CD4-positive, CD25-positive, alpha-beta regulatory T cell (primary cell): ENCODE results near the gene DTNB. TPM values are rescaled to one million over a fixed set of nuclear protein-coding genes. Genes with fewer than 3 reads are reported as not detected.
A peak's percentile ranks its signal among the peaks of the same experiment; 100 is the strongest.

ENCODE experiments used
- ATAC-seq, 2 donors: fragments of 150-1000 bp; cut with Tn5 transposase; one replicate each; pipeline ENCODE4 v1.10.0; 2021; ENCODE audit warnings: low read depth in 2 of 2, moderate number of reproducible peaks in 2 of 2, moderate library complexity in 1 of 2
- DNase-seq, 3 donors: peaks; one replicate each; pipeline versions ENCODE4 v3.0.0 to v3.0.0-alpha.2; 2012 to 2022; ENCODE audit warnings: mixed read lengths in 1 of 3
- H3K27ac ChIP-seq: one replicate; pipeline ENCODE4 v1.7.0; 2013; ENCODE audit warnings: mild to moderate bottlenecking, low read length; ENCODE audit not compliant: insufficient read depth, poor library complexity, severe bottlenecking
- H3K27me3 ChIP-seq: one replicate; pipeline ENCODE4 v1.7.0; 2013; ENCODE audit warnings: low read length; ENCODE audit not compliant: control insufficient read depth, insufficient read depth
- H3K36me3 ChIP-seq: one replicate; pipeline ENCODE4 v1.7.0; 2013; ENCODE audit warnings: mild to moderate bottlenecking, low read length, moderate library complexity; ENCODE audit not compliant: control insufficient read depth, insufficient read depth
- H3K4me1 ChIP-seq: 2 replicates; pipeline ENCODE4 v1.7.0; 2013; ENCODE audit warnings: mild to moderate bottlenecking, low read length; ENCODE audit not compliant: insufficient read depth, control insufficient read depth, poor library complexity, severe bottlenecking
- H3K4me3 ChIP-seq: one replicate; pipeline ENCODE4 v1.7.0; 2013; ENCODE audit warnings: low read depth, mild to moderate bottlenecking, low read length, moderate library complexity
- H3K9me3 ChIP-seq, 2 experiments: 1 replicate in 1 of 2; 2 replicates in 1 of 2; pipeline ENCODE4 v1.7.0; 2013; ENCODE audit warnings: low read length in 2 of 2, mild to moderate bottlenecking in 1 of 2, moderate library complexity in 1 of 2; ENCODE audit not compliant: control insufficient read depth in 2 of 2
- H3K27ac Mint-ChIP-seq, 3 donors: one replicate each; pipeline ENCODE4 v1.8.0; 2020 to 2022; ENCODE audit warnings: mild to moderate bottlenecking in 3 of 3, mixed read lengths in 3 of 3, moderate library complexity in 2 of 3
- H3K27me3 Mint-ChIP-seq: one replicate; pipeline ENCODE4 v1.8.0; 2022; ENCODE audit warnings: mild to moderate bottlenecking, mixed read lengths
- H3K36me3 Mint-ChIP-seq: one replicate; pipeline ENCODE4 v1.8.0; 2020; ENCODE audit warnings: mixed read lengths
- H3K4me1 Mint-ChIP-seq, 4 donors: one replicate each; pipeline ENCODE4 v1.8.0; 2020 to 2022; ENCODE audit warnings: mixed read lengths in 4 of 4, mild to moderate bottlenecking in 1 of 4
- H3K4me3 Mint-ChIP-seq, 4 donors: one replicate each; pipeline ENCODE4 v1.8.0; 2020 to 2022; ENCODE audit warnings: mild to moderate bottlenecking in 4 of 4, mixed read lengths in 4 of 4, moderate library complexity in 3 of 4
- H3K9me3 Mint-ChIP-seq, 7 donors: one replicate each; pipeline ENCODE4 v1.8.0; 2020 to 2022; ENCODE audit warnings: mixed read lengths in 7 of 7, mild to moderate bottlenecking in 3 of 7, moderate library complexity in 2 of 7
- polyA plus RNA-seq, 4 donors: library from polyadenylated mRNA; unstranded; fragments of 300-500 nt; fragmentation: Illumina TruSeq; gene quantifications; one replicate each; pipeline ENCODE4 v1.2.3, GENCODE V29; 2021
- total RNA-seq: library from RNA; stranded (reverse); gene quantifications from one replicate; pipeline ENCODE4 v1.2.3, GENCODE V29; 2022

DTNB gene
- total and polyA plus RNA-seq, 5 donors from 2014 or later = 11.5 to 50.1 (median 15.0) TPM

DNA sequence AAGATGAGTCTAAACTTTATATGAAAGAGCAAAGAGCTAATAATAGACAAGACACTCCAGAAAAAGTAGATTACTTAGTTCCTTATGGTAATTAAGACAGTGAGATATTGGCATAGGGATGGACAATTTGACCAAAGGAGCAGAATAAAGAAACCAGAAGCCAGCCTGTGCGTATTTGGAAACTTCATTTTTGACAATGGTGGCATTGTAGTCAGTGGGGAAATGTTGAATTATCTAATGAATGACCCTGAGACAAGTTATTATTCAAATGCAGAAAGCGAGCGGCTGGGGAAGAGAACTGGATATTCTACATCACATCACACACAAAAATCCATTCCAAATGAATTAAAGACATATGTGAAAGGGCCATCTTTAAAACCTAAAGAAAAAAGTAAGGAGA lies 144.3 kb downstream of the DTNB start:
- Histone ChIP-seq H3K9me3 (no peaks in the 10 kb centered on the region), H3K27me3 (no peaks in the 10 kb centered on the region), H3K27ac (no peak overlapping the region), H3K4me3 (no peak overlapping the region), H3K4me1 (no peaks in the 10 kb centered on the region), H3K36me3 (peaks cover 2% of the 10 kb centered on the region)
- peaks cover 0 to 14% (median 8%) of the 10 kb centered on the region in 4 donors for H3K4me1 Mint-ChIP-seq
- no peaks in the 10 kb centered on the region for H3K27me3 Mint-ChIP-seq
- no peaks in the 10 kb centered on the region for H3K9me3 Mint-ChIP-seq
- no peak for DNase-seq
- H3K36me3 Mint-ChIP-seq = peaks cover 17% of the 10 kb centered on the region
- ATAC-seq = no peak
- no peak overlapping the region for H3K27ac Mint-ChIP-seq
- no peak overlapping the region for H3K4me3 Mint-ChIP-seq

- no peaks in the 10 kb centered on the region for H3K4me1 ChIP-seq
- Mint-ChIP-seq H3K27me3 (no peaks in the 10 kb centered on the region), H3K4me1 (peaks cover 0 to 10% (median 8%) of the 10 kb centered on the region in 4 donors), H3K27ac (no peak overlapping the region), H3K9me3 (no peaks in the 10 kb centered on the region), H3K36me3 (peaks cover 12% of the 10 kb centered on the region), H3K4me3 (no peak overlapping the region)
- no peaks in the 10 kb centered on the region for H3K9me3 ChIP-seq
- H3K27me3 ChIP-seq = no peaks in the 10 kb centered on the region
- DNase-seq (no peak), ATAC-seq (no peak)
- no peak overlapping the region for H3K4me3 ChIP-seq
- H3K27ac ChIP-seq = no peak overlapping the region
- H3K36me3 ChIP-seq = peaks cover 2% of the 10 kb centered on the region
Observed at GRCh38 chr2:25528173-25528572, 145.2 kb downstream of the DTNB start.

DNA sequence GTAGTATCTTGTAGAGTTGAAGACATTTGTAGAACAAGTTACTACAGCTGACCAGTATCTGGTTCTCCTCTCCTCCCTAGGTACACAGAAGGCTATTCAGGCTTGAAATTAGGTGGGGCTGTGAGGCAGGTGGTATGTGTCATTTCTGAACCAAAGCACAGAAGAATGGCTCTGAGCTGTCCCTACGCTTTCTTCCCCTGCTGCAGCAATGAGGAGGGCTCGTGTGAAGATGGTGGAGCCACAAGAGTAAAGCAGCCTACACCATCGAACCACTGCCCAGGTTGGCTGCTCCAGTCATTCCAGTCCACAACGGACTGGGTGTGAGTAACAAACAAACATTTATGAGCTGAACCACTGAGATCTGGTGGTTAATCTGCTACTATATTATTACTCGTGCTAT lies 148.9 kb downstream of the DTNB start:
- Mint-ChIP-seq H3K4me3 (no peak overlapping the region), H3K27ac (no peak overlapping the region), H3K4me1 (peaks cover 6 to 15% (median 9%) of the 10 kb centered on the region in 4 donors), H3K36me3 (peaks cover 13% of the 10 kb centered on the region), H3K9me3 (no peaks in the 10 kb centered on the region), H3K27me3 (no peaks in the 10 kb centered on the region)
- Histone ChIP-seq H3K27me3 (no peaks in the 10 kb centered on the region), H3K4me1 (peaks cover 10% of the 10 kb centered on the region), H3K27ac (no peak overlapping the region), H3K4me3 (no peak overlapping the region), H3K9me3 (no peaks in the 10 kb centered on the region), H3K36me3 (peaks cover 2% of the 10 kb centered on the region)
- no peak for ATAC-seq
- DNase-seq = no peak

GRCh38 chr2:25523060-25523459 lies 150.3 kb downstream of the DTNB start:
- H3K27ac ChIP-seq = no peak overlapping the region
- H3K9me3 ChIP-seq = no peaks in the 10 kb centered on the region
- ATAC-seq (no peak), DNase-seq (no peak)
- H3K36me3 ChIP-seq = peaks cover 2% of the 10 kb centered on the region
- Mint-ChIP-seq H3K4me3 (no peak overlapping the region), H3K27ac (peak overlapping the region in 1 of 3 donors; percentile 63), H3K27me3 (no peaks in the 10 kb centered on the region), H3K9me3 (no peaks in the 10 kb centered on the region), H3K36me3 (peaks cover 11% of the 10 kb centered on the region), H3K4me1 (peaks cover 7 to 15% (median 12%) of the 10 kb centered on the region in 4 donors)
- no peaks in the 10 kb centered on the region for H3K27me3 ChIP-seq
- peaks cover 10% of the 10 kb centered on the region for H3K4me1 ChIP-seq
- H3K4me3 ChIP-seq = no peak overlapping the region

- Mint-ChIP-seq H3K27me3 (no peaks in the 10 kb centered on the region), H3K36me3 (peaks cover 10% of the 10 kb centered on the region), H3K9me3 (no peaks in the 10 kb centered on the region), H3K27ac (peak overlapping the region; percentile 27 to 47 (median 32)), H3K4me3 (peak overlapping the region; percentile 0 to 17 (median 2)), H3K4me1 (peaks cover 9 to 22% (median 17%) of the 10 kb centered on the region in 4 donors)
- ATAC-seq (peak; percentile 95 to 98), DNase-seq (peak; percentile 22 to 93 (median 80))
- H3K4me1 ChIP-seq = peaks cover 10% of the 10 kb centered on the region
- peak overlapping the region; percentile 76 for H3K4me3 ChIP-seq
- peaks cover 2% of the 10 kb centered on the region for H3K36me3 ChIP-seq
- no peaks in the 10 kb centered on the region for H3K27me3 ChIP-seq
- H3K9me3 ChIP-seq = no peaks in the 10 kb centered on the region
- H3K27ac ChIP-seq = peak overlapping the region; percentile 54
Observed at GRCh38 chr2:25521665-25522387, 151.6 kb downstream of the DTNB start.

GRCh38 chr2:25521126-25521525 lies 152.3 kb downstream of the DTNB start:
- Mint-ChIP-seq H3K4me1 (peaks cover 9 to 22% (median 17%) of the 10 kb centered on the region in 4 donors), H3K9me3 (no peaks in the 10 kb centered on the region), H3K27me3 (no peaks in the 10 kb centered on the region), H3K27ac (no peak overlapping the region), H3K4me3 (no peak overlapping the region), H3K36me3 (peaks cover 10% of the 10 kb centered on the region)
- H3K27ac ChIP-seq = no peak overlapping the region
- peaks cover 2% of the 10 kb centered on the region for H3K36me3 ChIP-seq
- H3K27me3 ChIP-seq = no peaks in the 10 kb centered on the region
- no peak overlapping the region for H3K4me3 ChIP-seq
- H3K4me1 ChIP-seq = peaks cover 10% of the 10 kb centered on the region
- no peaks in the 10 kb centered on the region for H3K9me3 ChIP-seq
- DNase-seq (no peak), ATAC-seq (no peak)

DNA sequence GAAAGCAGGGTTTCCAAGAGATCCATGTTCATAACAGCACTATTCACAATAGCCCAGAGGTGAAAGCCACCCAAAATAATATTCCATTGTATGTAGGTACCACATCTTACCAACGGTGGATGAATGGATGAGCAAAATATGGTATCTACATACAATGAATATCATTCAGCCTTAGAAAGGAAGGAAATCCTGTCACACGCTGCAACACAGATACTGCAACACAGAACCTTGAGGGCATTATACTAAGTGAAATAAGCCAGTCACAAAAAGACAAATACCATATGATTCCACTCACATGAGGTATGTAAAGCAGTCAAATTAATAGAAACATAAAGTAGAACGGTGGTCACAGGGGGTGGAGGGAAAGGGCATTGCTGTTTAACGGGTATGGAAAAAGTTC lies 155.7 kb downstream of the DTNB start:
- H3K4me3 Mint-ChIP-seq = no peak overlapping the region
- peak overlapping the region in 1 of 3 donors; percentile 70 for H3K27ac Mint-ChIP-seq
- Histone ChIP-seq H3K36me3 (no peaks in the 10 kb centered on the region), H3K4me3 (no peak overlapping the region), H3K9me3 (no peaks in the 10 kb centered on the region), H3K4me1 (peaks cover 10% of the 10 kb centered on the region), H3K27ac (no peak overlapping the region), H3K27me3 (no peaks in the 10 kb centered on the region)
- H3K9me3 Mint-ChIP-seq = no peaks in the 10 kb centered on the region
- ATAC-seq (no peak), DNase-seq (peak in 1 of 3 donors; percentile 48)
- peaks cover 23% of the 10 kb centered on the region for H3K36me3 Mint-ChIP-seq
- peaks cover 18 to 27% (median 24%) of the 10 kb centered on the region in 4 donors for H3K4me1 Mint-ChIP-seq
- no peaks in the 10 kb centered on the region for H3K27me3 Mint-ChIP-seq
